Right atrium auricular region (tissue), 2 donors: Measurements from ENCODE around the gene CYTH3. TPM values are rescaled to one million over a fixed set of nuclear protein-coding genes. Genes with fewer than 3 reads are reported as not detected.

Experiments
- DNase-seq: peaks from one replicate; pipeline ENCODE4 v3.0.0-alpha.2; 2019; ENCODE audit warnings: low spot score
- H3K27ac ChIP-seq, 2 donors: fragments of 200-600 bp; sonication (generic); 1 replicate in 1 of 2; 2 replicates in 1 of 2; pipeline ENCODE4 v1.5.1; 2016 to 2019
- H3K27me3 ChIP-seq, 2 donors: fragments of 200-600 bp; sonication (generic); one replicate each; pipeline versions ENCODE4 v1.5.1 to v1.6.0; 2017 to 2019
- H3K36me3 ChIP-seq: fragments of 200-600 bp; sonication (generic); one replicate; pipeline ENCODE4 v1.5.1; 2016
- H3K4me1 ChIP-seq, 2 donors: fragments of 200-600 bp; sonication (generic); one replicate each; pipeline versions ENCODE4 v1.5.1 to v1.6.0; 2017 to 2019
- H3K4me3 ChIP-seq, 2 donors: fragments of 200-600 bp; sonication (generic); 1 replicate in 1 of 2; 2 replicates in 1 of 2; pipeline ENCODE4 v1.5.1; 2017 to 2019; ENCODE audit warnings: mild to moderate bottlenecking in 1 of 2, moderate library complexity in 1 of 2
- H3K9me3 ChIP-seq, 2 donors: fragments of 200-600 bp; sonication (generic); one replicate each; pipeline ENCODE4 v1.5.1; 2019
- CTCF ChIP-seq, 2 donors: fragments of 200-600 bp; sonication (generic); IDR thresholded peaks; one replicate each; pipeline ENCODE4 v1.5.1; 2019; ENCODE audit warnings: antibody characterized with exemption in 2 of 2
- total RNA-seq, 2 donors: library from RNA; depleted of rRNA; stranded (reverse); fragments of >200 nt; gene quantifications; one replicate each; pipeline ENCODE4 v1.1.0, GENCODE V29; 2016

Gene CYTH3
- total RNA-seq, 2 donors from 2014 or later = 27.2 to 34.0 TPM

- TF ChIP-seq CTCF (IDR thresholded peaks at IDR 0.05) = no peak
- no peak overlapping the region for H3K4me3 ChIP-seq
Observed at GRCh38 chr7:6278749-6279310, 6.4 kb upstream of the CYTH3 start.

GRCh38 chr7:6277476-6277875 is 5.1 kb upstream of the CYTH3 start:
- Histone ChIP-seq H3K27me3 (no peaks in the 10 kb centered on the region), H3K9me3 (no peaks in the 10 kb centered on the region), H3K36me3 (no peaks in the 10 kb centered on the region), H3K4me3 (no peak overlapping the region), H3K4me1 (peaks cover 0 to 6% of the 10 kb centered on the region in 2 donors), H3K27ac (no peak overlapping the region)
- no peak for TF ChIP-seq CTCF (IDR thresholded peaks at IDR 0.05)
- no peak for DNase-seq

More at GRCh38 chr7:6278749-6279310, 6.4 kb upstream of the CYTH3 start:
- Histone ChIP-seq H3K27me3 (no peaks in the 10 kb centered on the region), H3K9me3 (no peaks in the 10 kb centered on the region), H3K4me1 (no peaks in the 10 kb centered on the region), H3K36me3 (no peaks in the 10 kb centered on the region), H3K27ac (no peak overlapping the region)
- DNase-seq = no peak

- H3K36me3 ChIP-seq = no peaks in the 10 kb centered on the region
Observed at GRCh38 chr7:6276911-6277408, 4.5 kb upstream of the CYTH3 start.

GRCh38 chr7:6274743-6275142 is 2.3 kb upstream of the CYTH3 start:
- H3K27me3 ChIP-seq = no peaks in the 10 kb centered on the region
- no peak for TF ChIP-seq CTCF (IDR thresholded peaks at IDR 0.05)
- H3K27ac ChIP-seq = no peak overlapping the region
- H3K9me3 ChIP-seq = no peaks in the 10 kb centered on the region
- DNase-seq = no peak
- no peak overlapping the region for H3K4me3 ChIP-seq
- no peaks in the 10 kb centered on the region for H3K36me3 ChIP-seq
- peaks cover 0 to 23% of the 10 kb centered on the region in 2 donors for H3K4me1 ChIP-seq

More at GRCh38 chr7:6276911-6277408, 4.5 kb upstream of the CYTH3 start:
- no peaks in the 10 kb centered on the region for H3K9me3 ChIP-seq
- H3K4me1 ChIP-seq = peaks cover 0 to 6% of the 10 kb centered on the region in 2 donors
- no peaks in the 10 kb centered on the region for H3K27me3 ChIP-seq
- H3K4me3 ChIP-seq = no peak overlapping the region
- no peak for TF ChIP-seq CTCF (IDR thresholded peaks at IDR 0.05)
- H3K27ac ChIP-seq = no peak overlapping the region
- DNase-seq = no peak

GRCh38 chr7:6273917-6274630 is 1.6 kb upstream of the CYTH3 start:
- no peaks in the 10 kb centered on the region for H3K9me3 ChIP-seq
- H3K36me3 ChIP-seq = no peaks in the 10 kb centered on the region
- H3K4me3 ChIP-seq = no peak overlapping the region
- H3K27ac ChIP-seq = no peak overlapping the region
- DNase-seq = no peak
- no peak for TF ChIP-seq CTCF (IDR thresholded peaks at IDR 0.05)
- H3K27me3 ChIP-seq = no peaks in the 10 kb centered on the region
- peaks cover 0 to 29% of the 10 kb centered on the region in 2 donors for H3K4me1 ChIP-seq
